ENCODE measurements around the gene OR9G1.
"Not testable (repeated sequence)": the region's sequence is repeated elsewhere in the genome, so short reads cannot be mapped to it uniquely, and the experiment has no call there.

The OR9G1 gene

GRCh38 chr11:56698795-56699194 is at the start of gene OR9G1:
OR9G1 (plus strand) TSS chr11:56699095; CDS start chr11:56700388, 1,293 bp downstream.
- no peak for DNase-seq

GRCh38 chr11:56659755-56660154 is 39.1 kb upstream of the OR9G1 start:
- no peak for DNase-seq

- no peak for DNase-seq
These were observed 35.5 kb upstream of the OR9G1 start, which contains the start of gene OR5AR1 for GRCh38 chr11:56663386-56663785. OR5AR1 (plus strand) TSS chr11:56663686; CDS start chr11:56663686, 0 bp downstream.

GRCh38 chr11:56670984-56671383 is 27.9 kb upstream of the OR9G1 start:
- DNase-seq: no peak

- DNase-seq: no peak
These were observed 10.3 kb upstream of the OR9G1 start for GRCh38 chr11:56688554-56689100.

GRCh38 chr11:56691179-56691578 is 7.7 kb upstream of the OR9G1 start:
- not testable (repeated sequence) for DNase-seq

GRCh38 chr11:56693428-56693827 is 5.5 kb upstream of the OR9G1 start:
- DNase-seq: no peak

GRCh38 chr11:56700242-56700913 is 1.5 kb downstream of the OR9G1 start:
- DNase-seq: no peak

GRCh38 chr11:56700914-56701485 is 2.1 kb downstream of the OR9G1 start:
- no peak for DNase-seq

GRCh38 chr11:56705784-56706396 is 7.0 kb downstream of the OR9G1 start:
- no peak for DNase-seq

GRCh38 chr11:56706486-56706885 is 7.6 kb downstream of the OR9G1 start:
- no peak for DNase-seq

GRCh38 chr11:56714206-56714605 is 15.3 kb downstream of the OR9G1 start:
- no peak for DNase-seq

- no peak for DNase-seq
These were observed 17.5 kb downstream of the OR9G1 start for GRCh38 chr11:56716379-56716854.

- DNase-seq: no peak
These were observed 21.6 kb downstream of the OR9G1 start for GRCh38 chr11:56720513-56720912.

GRCh38 chr11:56740107-56740506 is 41.2 kb downstream of the OR9G1 start:
- no peak for DNase-seq

GRCh38 chr11:56740886-56741285 is 42.0 kb downstream of the OR9G1 start:
- DNase-seq: no peak

GRCh38 chr11:56748597-56748996 is 49.7 kb downstream of the OR9G1 start, which contains the start of gene OR9G4:
OR9G4 (minus strand) TSS chr11:56748697; CDS start chr11:56743766, 4,931 bp downstream.
- no peak for DNase-seq

GRCh38 chr11:56750190-56750589 is 51.3 kb downstream of the OR9G1 start:
- no peak for DNase-seq

- DNase-seq: no peak
These were observed 52.6 kb downstream of the OR9G1 start for GRCh38 chr11:56751480-56751879.
